ENCODE results near the gene EVL. TPM values are rescaled to one million over a fixed set of nuclear protein-coding genes. Genes with fewer than 3 reads are reported as not detected.

EVL gene
- total RNA-seq, 5 donors from 2014 or later (not counting 1 experiment from before 2014, with no cell fraction given): 1,049 to 1,157 (median 1,125) TPM

- H3K27me3 ChIP-seq (replicated peaks in 1 of 2; ENCODE audit: control insufficient read depth in 2 of 2, extremely low read depth in 1 of 2, insufficient read depth in 2 of 2, low read length in 1 of 2): no peaks in the 10 kb centered on the region
- H3K27ac ChIP-seq (ENCODE audit: low read length): no peak overlapping the region
- no peak overlapping the region for H3K4me3 ChIP-seq (ENCODE audit: control insufficient read depth in 1 of 2, extremely low read depth in 1 of 2, low read length in 1 of 2)
- no peak for ATAC-seq (replicated peaks in 1 of 4)
- peak overlapping the region; percentile 71 to 77 for H3K27ac Mint-ChIP-seq
- POLR2A ChIA-PET: interaction anchor here in 1 of 2 donors (0.8 kb wide), 1 partner anchor 9 kb away, joined by 4 read pairs; no protein-coding TSS in a partner anchor
- CTCF ChIA-PET: no interaction called here
- H3K4me3 Mint-ChIP-seq: no peak overlapping the region
- no peaks in the 10 kb centered on the region for H3K9me3 Mint-ChIP-seq
- no peaks in the 10 kb centered on the region for H3K27me3 Mint-ChIP-seq
- peaks cover 38% of the 10 kb centered on the region for H3K36me3 Mint-ChIP-seq
- no peak for DNase-seq
- H3K4me1 ChIP-seq (ENCODE audit: control insufficient read depth in 1 of 2, extremely low read depth in 1 of 2, insufficient read depth in 2 of 2, low read length in 2 of 2): peaks cover 0 to 43% of the 10 kb centered on the region in 2 experiments
- H3K9me3 ChIP-seq: no peaks in the 10 kb centered on the region
- peaks cover 41 to 100% of the 10 kb centered on the region in 2 donors for H3K36me3 ChIP-seq (ENCODE audit: control insufficient read depth in 2 of 2, extremely low read depth in 1 of 2, insufficient read depth in 1 of 2, low read length in 1 of 2)
- 81% methylated on average over 7 of the region's 7 CpGs for WGBS (ENCODE audit: insufficient coverage)
- H3K4me1 Mint-ChIP-seq: peaks cover 34 to 40% (median 36%) of the 10 kb centered on the region in 3 donors
These were observed 53.3 kb downstream of the EVL start for GRCh38 chr14:100118396-100119011.

GRCh38 chr14:100119251-100119650 lies 54.0 kb downstream of the EVL start:
- no peaks in the 10 kb centered on the region for H3K27me3 ChIP-seq (replicated peaks in 1 of 2; ENCODE audit: control insufficient read depth in 2 of 2, extremely low read depth in 1 of 2, insufficient read depth in 2 of 2, low read length in 1 of 2)
- 100% methylated on average over 6 of the region's 8 CpGs for WGBS (ENCODE audit: insufficient coverage)
- H3K9me3 ChIP-seq: no peaks in the 10 kb centered on the region
- H3K4me3 ChIP-seq (ENCODE audit: control insufficient read depth in 1 of 2, extremely low read depth in 1 of 2, low read length in 1 of 2): no peak overlapping the region
- H3K4me1 Mint-ChIP-seq: peaks cover 31 to 36% (median 32%) of the 10 kb centered on the region in 3 donors
- H3K36me3 Mint-ChIP-seq: peaks cover 36% of the 10 kb centered on the region
- H3K27me3 Mint-ChIP-seq: no peaks in the 10 kb centered on the region
- ATAC-seq (replicated peaks in 1 of 4): no peak
- no peaks in the 10 kb centered on the region for H3K9me3 Mint-ChIP-seq
- no peak for DNase-seq
- peaks cover 0 to 37% of the 10 kb centered on the region in 2 experiments for H3K4me1 ChIP-seq (ENCODE audit: control insufficient read depth in 1 of 2, extremely low read depth in 1 of 2, insufficient read depth in 2 of 2, low read length in 2 of 2)
- peak overlapping the region in 1 of 2 donors; percentile 55 for H3K27ac Mint-ChIP-seq
- no peak overlapping the region for H3K4me3 Mint-ChIP-seq
- H3K27ac ChIP-seq (ENCODE audit: low read length): no peak overlapping the region
- ChIA-PET CTCF (interaction anchor here (0.5 to 0.6 kb wide), 2 partner anchors 19 to 65 kb away, joined by 3 to 4 read pairs; no protein-coding TSS in a partner anchor), POLR2A (no interaction called here)
- peaks cover 38 to 100% of the 10 kb centered on the region in 2 donors for H3K36me3 ChIP-seq (ENCODE audit: control insufficient read depth in 2 of 2, extremely low read depth in 1 of 2, insufficient read depth in 1 of 2, low read length in 1 of 2)

DNA sequence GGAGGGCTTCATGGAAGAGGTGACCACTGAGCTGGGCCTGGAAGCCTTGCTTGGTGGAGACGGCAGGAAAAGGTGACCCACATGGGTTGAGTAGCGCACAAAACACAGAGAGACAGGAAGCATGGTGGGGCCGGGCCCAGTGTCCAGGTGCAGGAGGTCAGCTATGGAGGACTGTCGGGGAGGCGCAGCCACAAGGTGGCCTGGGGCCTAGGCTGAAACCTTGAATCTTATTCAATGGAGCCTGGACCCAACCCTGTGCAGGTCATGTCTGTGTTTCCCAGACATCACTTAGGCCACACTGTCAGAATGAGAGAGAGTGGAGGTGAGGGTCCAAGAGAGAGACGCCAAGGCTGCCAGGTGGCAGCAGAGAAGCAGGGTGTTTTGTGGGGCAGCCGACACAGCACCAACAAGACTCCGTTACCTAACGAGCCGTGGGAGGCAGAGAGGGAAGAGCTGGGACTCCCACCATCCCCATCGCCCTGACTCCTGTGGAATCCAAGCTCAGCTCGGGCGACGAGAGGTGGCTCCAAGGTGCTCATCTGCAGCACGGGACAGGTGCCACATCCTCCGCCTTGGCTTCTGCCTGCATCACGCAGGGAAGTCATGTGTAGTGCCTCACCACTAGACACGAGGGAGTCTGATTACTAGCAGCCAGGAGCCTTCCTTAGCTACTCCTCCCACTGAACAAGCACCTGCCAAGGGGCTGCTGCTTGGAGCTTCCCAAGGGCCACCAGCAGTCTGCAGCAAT lies 55.5 kb downstream of the EVL start:
- 89% methylated on average over 18 of the region's 18 CpGs for WGBS (ENCODE audit: insufficient coverage)
- DNase-seq (no peak), ATAC-seq (replicated peaks in 1 of 4) (no peak)
- H3K4me3 ChIP-seq (ENCODE audit: control insufficient read depth in 1 of 2, extremely low read depth in 1 of 2, low read length in 1 of 2): no peak overlapping the region
- no peak overlapping the region for H3K27ac ChIP-seq (ENCODE audit: low read length)
- CTCF ChIA-PET: interaction anchor here in 1 of 2 donors (0.6 to 1.0 kb wide), 3 partner anchors 49 to 115 kb away, joined by 3 to 4 read pairs (median 3); no protein-coding TSS in a partner anchor
- Mint-ChIP-seq H3K4me3 (no peak overlapping the region), H3K4me1 (peaks cover 28 to 39% (median 29%) of the 10 kb centered on the region in 3 donors), H3K9me3 (no peaks in the 10 kb centered on the region), H3K27ac (peak overlapping the region; percentile 61 to 73), H3K36me3 (peaks cover 43% of the 10 kb centered on the region), H3K27me3 (no peaks in the 10 kb centered on the region)
- H3K4me1 ChIP-seq (ENCODE audit: control insufficient read depth in 1 of 2, extremely low read depth in 1 of 2, insufficient read depth in 2 of 2, low read length in 2 of 2): peaks cover 0 to 27% of the 10 kb centered on the region in 2 experiments
- H3K9me3 ChIP-seq: no peaks in the 10 kb centered on the region
- H3K36me3 ChIP-seq (ENCODE audit: control insufficient read depth in 2 of 2, extremely low read depth in 1 of 2, insufficient read depth in 1 of 2, low read length in 1 of 2): peaks cover 42 to 100% of the 10 kb centered on the region in 2 donors
- POLR2A ChIA-PET: no interaction called here
- H3K27me3 ChIP-seq (replicated peaks in 1 of 2; ENCODE audit: control insufficient read depth in 2 of 2, extremely low read depth in 1 of 2, insufficient read depth in 2 of 2, low read length in 1 of 2): no peaks in the 10 kb centered on the region

GRCh38 chr14:100121643-100122480 lies 56.6 kb downstream of the EVL start:
- CTCF ChIA-PET: no interaction called here
- no peak overlapping the region for H3K4me3 Mint-ChIP-seq

GRCh38 chr14:100122481-100123223 lies 57.4 kb downstream of the EVL start:
- WGBS (ENCODE audit: insufficient coverage): 89% methylated on average over 8 of the region's 8 CpGs
- Histone ChIP-seq H3K27ac (ENCODE audit: low read length) (no peak overlapping the region), H3K4me1 (ENCODE audit: control insufficient read depth in 1 of 2, extremely low read depth in 1 of 2, insufficient read depth in 2 of 2, low read length in 2 of 2) (peaks cover 0 to 22% of the 10 kb centered on the region in 2 experiments), H3K27me3 (replicated peaks in 1 of 2; ENCODE audit: control insufficient read depth in 2 of 2, extremely low read depth in 1 of 2, insufficient read depth in 2 of 2, low read length in 1 of 2) (no peaks in the 10 kb centered on the region), H3K36me3 (ENCODE audit: control insufficient read depth in 2 of 2, extremely low read depth in 1 of 2, insufficient read depth in 1 of 2, low read length in 1 of 2) (peaks cover 33 to 100% of the 10 kb centered on the region in 2 donors), H3K4me3 (ENCODE audit: control insufficient read depth in 1 of 2, extremely low read depth in 1 of 2, low read length in 1 of 2) (no peak overlapping the region), H3K9me3 (no peaks in the 10 kb centered on the region)
- peak overlapping the region; percentile 56 to 60 for H3K27ac Mint-ChIP-seq
- CTCF ChIA-PET: no interaction called here
- peaks cover 18 to 28% (median 20%) of the 10 kb centered on the region in 3 donors for H3K4me1 Mint-ChIP-seq
- POLR2A ChIA-PET: no interaction called here
- ATAC-seq (replicated peaks in 1 of 4): no peak
- H3K9me3 Mint-ChIP-seq: no peaks in the 10 kb centered on the region
- no peak overlapping the region for H3K4me3 Mint-ChIP-seq
- H3K36me3 Mint-ChIP-seq: peaks cover 41% of the 10 kb centered on the region
- DNase-seq: no peak
- no peaks in the 10 kb centered on the region for H3K27me3 Mint-ChIP-seq

More at GRCh38 chr14:100121643-100122480, 56.6 kb downstream of the EVL start:
- Histone ChIP-seq H3K9me3 (no peaks in the 10 kb centered on the region), H3K4me1 (ENCODE audit: control insufficient read depth in 1 of 2, extremely low read depth in 1 of 2, insufficient read depth in 2 of 2, low read length in 2 of 2) (peaks cover 0 to 22% of the 10 kb centered on the region in 2 experiments), H3K4me3 (ENCODE audit: control insufficient read depth in 1 of 2, extremely low read depth in 1 of 2, low read length in 1 of 2) (no peak overlapping the region), H3K27ac (ENCODE audit: low read length) (no peak overlapping the region), H3K36me3 (ENCODE audit: control insufficient read depth in 2 of 2, extremely low read depth in 1 of 2, insufficient read depth in 1 of 2, low read length in 1 of 2) (peaks cover 41 to 100% of the 10 kb centered on the region in 2 donors), H3K27me3 (replicated peaks in 1 of 2; ENCODE audit: control insufficient read depth in 2 of 2, extremely low read depth in 1 of 2, insufficient read depth in 2 of 2, low read length in 1 of 2) (no peaks in the 10 kb centered on the region)
- DNase-seq: no peak
- WGBS (ENCODE audit: insufficient coverage): 96% methylated on average over 10 of the region's 14 CpGs
- no peaks in the 10 kb centered on the region for H3K9me3 Mint-ChIP-seq
- H3K4me1 Mint-ChIP-seq: peaks cover 22 to 33% (median 24%) of the 10 kb centered on the region in 3 donors
- no peaks in the 10 kb centered on the region for H3K27me3 Mint-ChIP-seq
- ATAC-seq (replicated peaks in 1 of 4): no peak
- H3K36me3 Mint-ChIP-seq: peaks cover 38% of the 10 kb centered on the region
- POLR2A ChIA-PET: interaction anchor here in 1 of 2 donors (0.5 kb wide), 1 partner anchor 23 kb away, joined by 3 read pairs; no protein-coding TSS in a partner anchor
- peak overlapping the region in 1 of 2 donors; percentile 58 for H3K27ac Mint-ChIP-seq

Data from T-cell (primary cell).